ENCODE results near the gene MGST3.
A peak's percentile ranks its signal among the peaks of the same experiment; 100 is the strongest.

MGST3 gene

DNA sequence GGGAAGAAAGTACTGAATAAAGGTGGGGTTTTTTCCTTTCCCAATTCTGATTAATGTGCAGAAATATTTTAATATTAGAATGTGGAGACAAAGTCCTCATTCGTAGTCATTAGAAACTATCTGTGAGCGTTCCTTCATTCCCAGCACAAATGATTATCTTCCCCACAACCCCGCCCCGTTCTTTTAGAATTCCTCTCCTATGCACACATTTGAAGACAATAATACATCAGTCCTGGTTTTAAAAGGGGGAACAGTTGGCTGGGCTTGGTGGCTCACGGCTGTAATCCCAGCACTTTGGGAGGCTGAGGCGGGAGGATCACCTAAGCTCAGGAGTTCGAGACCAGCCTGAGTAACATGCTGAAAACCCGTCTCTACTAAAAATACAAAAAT, 66.5 kb downstream of the MGST3 start:
- peak overlapping the region; percentile 84 for H3K27ac ChIP-seq (ENCODE audit: low read depth, low read length)
- peak overlapping the region; percentile 67 for H3K4me3 ChIP-seq (ENCODE audit: insufficient read depth, low read length, poor library complexity, severe bottlenecking)
- peak overlapping the region; percentile 67 for H3K9ac ChIP-seq (ENCODE audit: low read length)
- peak overlapping the region; percentile 96 for H3K4me2 ChIP-seq (ENCODE audit: low read depth, low read length, poor library complexity, severe bottlenecking)
- TF ChIP-seq, protein P1, sequence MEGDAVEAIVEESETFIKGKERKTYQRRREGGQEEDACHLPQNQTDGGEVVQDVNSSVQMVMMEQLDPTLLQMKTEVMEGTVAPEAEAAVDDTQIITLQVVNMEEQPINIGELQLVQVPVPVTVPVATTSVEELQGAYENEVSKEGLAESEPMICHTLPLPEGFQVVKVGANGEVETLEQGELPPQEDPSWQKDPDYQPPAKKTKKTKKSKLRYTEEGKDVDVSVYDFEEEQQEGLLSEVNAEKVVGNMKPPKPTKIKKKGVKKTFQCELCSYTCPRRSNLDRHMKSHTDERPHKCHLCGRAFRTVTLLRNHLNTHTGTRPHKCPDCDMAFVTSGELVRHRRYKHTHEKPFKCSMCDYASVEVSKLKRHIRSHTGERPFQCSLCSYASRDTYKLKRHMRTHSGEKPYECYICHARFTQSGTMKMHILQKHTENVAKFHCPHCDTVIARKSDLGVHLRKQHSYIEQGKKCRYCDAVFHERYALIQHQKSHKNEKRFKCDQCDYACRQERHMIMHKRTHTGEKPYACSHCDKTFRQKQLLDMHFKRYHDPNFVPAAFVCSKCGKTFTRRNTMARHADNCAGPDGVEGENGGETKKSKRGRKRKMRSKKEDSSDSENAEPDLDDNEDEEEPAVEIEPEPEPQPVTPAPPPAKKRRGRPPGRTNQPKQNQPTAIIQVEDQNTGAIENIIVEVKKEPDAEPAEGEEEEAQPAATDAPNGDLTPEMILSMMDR (IDR thresholded peaks at IDR 0.05; ENCODE audit: insufficient read depth, low read length, poor library complexity, severe bottlenecking) = no peak
- no peak for TF ChIP-seq EZH2phosphoT487 (conservative IDR thresholded peaks at IDR 0.05; ENCODE audit: low read length)
- H2AFZ ChIP-seq (ENCODE audit: low read depth, low read length, severe bottlenecking) = no peak overlapping the region
- no peaks in the 10 kb centered on the region for H3K9me3 ChIP-seq (ENCODE audit: insufficient read depth, low read length)
- H3K27me3 ChIP-seq (ENCODE audit: low read length) = no peaks in the 10 kb centered on the region
- no peaks in the 10 kb centered on the region for H3K9me2 ChIP-seq (replicated peaks; ENCODE audit: insufficient read depth, low read length)
- H3K36me3 ChIP-seq (ENCODE audit: low read length) = peaks cover 4% of the 10 kb centered on the region; the same call in 1 of the 2 replicates
- H4K20me1 ChIP-seq (ENCODE audit: low read depth, low read length) = no peaks in the 10 kb centered on the region
- H3K79me2 ChIP-seq (ENCODE audit: insufficient read depth, low read length) = peaks cover 27% of the 10 kb centered on the region
- peaks cover 6% of the 10 kb centered on the region; the same call in 1 of the 2 replicates for H3F3A ChIP-seq (ENCODE audit: insufficient read depth)

DNA sequence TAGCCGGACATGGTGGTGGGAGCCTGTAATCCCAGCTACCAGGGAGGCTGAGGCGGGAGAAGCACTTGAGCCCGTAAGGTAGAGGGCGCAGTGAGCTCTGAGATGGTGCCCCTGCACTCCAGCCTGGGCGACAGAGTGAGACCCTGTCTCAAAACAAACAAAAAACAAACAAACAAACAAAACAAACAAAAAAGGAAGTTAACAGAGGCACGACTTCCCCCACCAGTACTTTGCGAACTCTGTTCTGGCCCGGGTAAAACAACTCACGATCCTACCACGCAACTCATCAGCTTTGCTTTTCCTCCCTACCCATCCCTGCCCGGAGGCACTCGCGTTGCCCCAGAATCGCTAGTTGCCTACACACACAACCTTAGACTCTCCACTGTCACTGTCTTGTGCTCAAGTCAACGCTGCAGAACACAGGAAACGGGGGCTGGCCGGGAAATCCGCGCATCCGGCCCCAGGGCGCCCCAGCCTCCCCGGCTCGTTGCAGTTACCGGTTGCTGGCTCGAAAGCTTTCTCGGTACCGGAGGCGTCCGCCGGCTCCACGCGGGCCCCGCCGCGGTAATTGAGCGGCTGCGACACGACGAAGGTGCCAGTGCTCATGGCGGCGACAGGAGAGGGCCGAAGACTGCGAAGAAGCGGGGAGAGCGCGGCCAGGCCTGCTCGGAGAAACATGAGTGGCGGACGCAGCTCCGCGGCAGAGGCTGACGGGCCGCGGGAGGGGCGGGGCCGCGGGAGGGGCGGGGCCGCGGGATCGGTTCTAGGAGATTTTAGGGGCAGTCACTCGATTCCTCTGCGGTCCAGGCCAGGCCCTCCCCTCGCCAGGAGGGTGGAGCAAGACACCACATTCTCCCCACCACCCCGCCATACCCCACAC, 67.1 kb downstream of the MGST3 start, which contains the start of gene ALDH9A1:
ALDH9A1 (minus strand) TSS at position 682 of the 880 bp plus-strand sequence; CDS start at position 678, 4 bp downstream.
- peak within 1 kb of the TSS; percentile 67 for H3K4me3 ChIP-seq (ENCODE audit: insufficient read depth, low read length, poor library complexity, severe bottlenecking)

DNA sequence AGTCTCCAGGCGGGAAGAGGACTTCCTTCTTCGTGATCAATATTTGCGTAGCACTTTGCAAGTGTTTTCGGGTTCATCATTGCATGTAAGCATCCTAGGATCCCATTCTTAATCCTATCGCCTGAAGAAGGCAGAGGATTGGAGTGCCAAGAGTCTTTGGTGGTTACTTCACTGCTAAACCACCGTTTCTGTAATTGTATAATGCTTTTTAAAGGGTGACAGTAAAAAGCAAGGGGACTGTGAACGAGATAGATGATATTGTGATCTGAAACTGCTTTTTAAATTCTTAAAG, 67.7 kb downstream of the MGST3 start:
- peak overlapping the region; percentile 96 for H3K4me2 ChIP-seq (ENCODE audit: low read depth, low read length, poor library complexity, severe bottlenecking)
- no peaks in the 10 kb centered on the region for H3K27me3 ChIP-seq (ENCODE audit: low read length)
- peak overlapping the region; percentile 67 for H3K9ac ChIP-seq (ENCODE audit: low read length)
- peak overlapping the region; percentile 67 for H3K4me3 ChIP-seq (ENCODE audit: insufficient read depth, low read length, poor library complexity, severe bottlenecking)
- H3K9me3 ChIP-seq (ENCODE audit: insufficient read depth, low read length) = no peaks in the 10 kb centered on the region
- H3F3A ChIP-seq (ENCODE audit: insufficient read depth) = peaks cover 6% of the 10 kb centered on the region; the same call in 1 of the 2 replicates
- TF ChIP-seq, protein P1 (IDR thresholded peaks at IDR 0.05; ENCODE audit: insufficient read depth, low read length, poor library complexity, severe bottlenecking) = no peak
- no peak for TF ChIP-seq EZH2phosphoT487 (conservative IDR thresholded peaks at IDR 0.05; ENCODE audit: low read length)
- H3K9me2 ChIP-seq (replicated peaks; ENCODE audit: insufficient read depth, low read length) = no peaks in the 10 kb centered on the region
- H4K20me1 ChIP-seq (ENCODE audit: low read depth, low read length) = no peaks in the 10 kb centered on the region
- H3K27ac ChIP-seq (ENCODE audit: low read depth, low read length) = peak overlapping the region; percentile 84
- peak overlapping the region; percentile 99 for H2AFZ ChIP-seq (ENCODE audit: low read depth, low read length, severe bottlenecking)
- H3K79me2 ChIP-seq (ENCODE audit: insufficient read depth, low read length) = peaks cover 27% of the 10 kb centered on the region
- peaks cover 4% of the 10 kb centered on the region; the same call in 1 of the 2 replicates for H3K36me3 ChIP-seq (ENCODE audit: low read length)

More for the DNA sequence above, 67.1 kb downstream of the MGST3 start, which contains the start of gene ALDH9A1:
- peaks cover 6% of the 10 kb centered on the region; the same call in 1 of the 2 replicates for H3F3A ChIP-seq (ENCODE audit: insufficient read depth)
- no peaks in the 10 kb centered on the region for H3K9me2 ChIP-seq (replicated peaks; ENCODE audit: insufficient read depth, low read length)
- H2AFZ ChIP-seq (ENCODE audit: low read depth, low read length, severe bottlenecking) = peak within 1 kb of the TSS; percentile 99
- H3K27me3 ChIP-seq (ENCODE audit: low read length) = no peaks in the 10 kb centered on the region
- H3K9me3 ChIP-seq (ENCODE audit: insufficient read depth, low read length) = no peaks in the 10 kb centered on the region
- peaks cover 27% of the 10 kb centered on the region for H3K79me2 ChIP-seq (ENCODE audit: insufficient read depth, low read length)
- TF ChIP-seq EZH2phosphoT487 (conservative IDR thresholded peaks at IDR 0.05; ENCODE audit: low read length) = no peak
- TF ChIP-seq, protein P1 (IDR thresholded peaks at IDR 0.05; ENCODE audit: insufficient read depth, low read length, poor library complexity, severe bottlenecking) = peak; percentile 40
- peak within 1 kb of the TSS; percentile 84 for H3K27ac ChIP-seq (ENCODE audit: low read depth, low read length)
- H3K9ac ChIP-seq (ENCODE audit: low read length) = peak within 1 kb of the TSS; percentile 67
- H3K36me3 ChIP-seq (ENCODE audit: low read length) = peaks cover 4% of the 10 kb centered on the region; the same call in 1 of the 2 replicates
- H3K4me2 ChIP-seq (ENCODE audit: low read depth, low read length, poor library complexity, severe bottlenecking) = peak within 1 kb of the TSS; percentile 96
- no peaks in the 10 kb centered on the region for H4K20me1 ChIP-seq (ENCODE audit: low read depth, low read length)
